Thyroid gland (tissue), 4 donors: ENCODE data around the gene CACNB3.

ENCODE experiments used
- POLR2A ChIP-seq, 2 donors: fragments of 450-650 bp; IDR thresholded peaks; one replicate each; pipeline ENCODE4 v1.6.1; 2017; ENCODE audit warnings: antibody characterized with exemption in 2 of 2, mild to moderate bottlenecking in 2 of 2, moderate library complexity in 1 of 2
- TF ChIP-seq, protein P1 (sequence below), 6 experiments: fragments of 200-600 bp in 3 of 6; fragments of 450-650 bp in 3 of 6; sonication (generic) in 3 of 6; IDR thresholded peaks; one replicate each; pipeline ENCODE4 v1.5.1; 2016 to 2019; ENCODE audit warnings: antibody characterized with exemption in 6 of 6, mild to moderate bottlenecking in 2 of 6, inconsistent platforms in 1 of 6, moderate library complexity in 1 of 6

DNA sequence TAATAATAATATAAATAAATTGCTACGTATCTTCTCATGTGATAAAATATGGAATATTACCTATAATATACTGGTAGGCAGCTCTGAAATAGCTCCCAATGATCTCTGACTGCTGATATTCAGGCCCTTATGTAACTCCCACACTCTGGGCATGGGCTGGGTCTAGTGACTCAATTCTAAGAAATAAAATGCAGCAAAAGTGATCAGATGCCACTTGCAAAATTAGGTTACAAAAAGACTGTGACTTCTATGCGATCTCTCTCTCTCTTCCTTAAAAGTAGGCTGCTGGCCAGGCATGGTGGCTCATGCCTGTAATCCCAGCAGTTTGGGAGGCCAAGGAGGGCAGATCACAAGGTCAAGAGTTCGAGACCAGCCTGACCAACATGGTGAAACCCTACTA lies 10.3 kb upstream of the CACNB3 start:
- TF ChIP-seq, protein P1, sequence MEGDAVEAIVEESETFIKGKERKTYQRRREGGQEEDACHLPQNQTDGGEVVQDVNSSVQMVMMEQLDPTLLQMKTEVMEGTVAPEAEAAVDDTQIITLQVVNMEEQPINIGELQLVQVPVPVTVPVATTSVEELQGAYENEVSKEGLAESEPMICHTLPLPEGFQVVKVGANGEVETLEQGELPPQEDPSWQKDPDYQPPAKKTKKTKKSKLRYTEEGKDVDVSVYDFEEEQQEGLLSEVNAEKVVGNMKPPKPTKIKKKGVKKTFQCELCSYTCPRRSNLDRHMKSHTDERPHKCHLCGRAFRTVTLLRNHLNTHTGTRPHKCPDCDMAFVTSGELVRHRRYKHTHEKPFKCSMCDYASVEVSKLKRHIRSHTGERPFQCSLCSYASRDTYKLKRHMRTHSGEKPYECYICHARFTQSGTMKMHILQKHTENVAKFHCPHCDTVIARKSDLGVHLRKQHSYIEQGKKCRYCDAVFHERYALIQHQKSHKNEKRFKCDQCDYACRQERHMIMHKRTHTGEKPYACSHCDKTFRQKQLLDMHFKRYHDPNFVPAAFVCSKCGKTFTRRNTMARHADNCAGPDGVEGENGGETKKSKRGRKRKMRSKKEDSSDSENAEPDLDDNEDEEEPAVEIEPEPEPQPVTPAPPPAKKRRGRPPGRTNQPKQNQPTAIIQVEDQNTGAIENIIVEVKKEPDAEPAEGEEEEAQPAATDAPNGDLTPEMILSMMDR (IDR thresholded peaks at IDR 0.05): no peak
- no peak for TF ChIP-seq POLR2A (IDR thresholded peaks at IDR 0.05)
